HCT116 (cell line): ENCODE measurements around the gene HS3ST2.

Source experiments
- CBX3 ChIP-seq: IDR thresholded peaks from 2 replicates; pipeline ENCODE4 v1.6.1; 2012; ENCODE audit warnings: low read depth
- EGR1 ChIP-seq: IDR thresholded peaks from 2 replicates; pipeline ENCODE4 v1.6.1; 2012; ENCODE audit warnings: low read depth
- EZH2 ChIP-seq: fragments of 200-600 bp; sonication (generic); IDR thresholded peaks from 2 replicates; pipeline ENCODE4 v1.6.1; 2017; ENCODE audit warnings: antibody characterized with exemption, mixed run types
- EZH2phosphoT487 ChIP-seq: fragments of 200-600 bp; IDR thresholded peaks from 2 replicates; pipeline ENCODE4 v1.6.1; 2018; ENCODE audit warnings: antibody characterized with exemption, borderline replicate concordance
- JUND ChIP-seq: IDR thresholded peaks from 2 replicates; pipeline ENCODE4 v1.6.1; 2012
- MAX ChIP-seq: IDR thresholded peaks from 2 replicates; pipeline ENCODE4 v1.6.1; 2012
- POLR2A ChIP-seq: IDR thresholded peaks from 2 replicates; pipeline ENCODE4 v1.7.0; 2011; ENCODE audit warnings: borderline replicate concordance; ENCODE audit not compliant: insufficient read depth, insufficient read length; ENCODE audit errors: extremely low read depth
- POLR2AphosphoS5 ChIP-seq: IDR thresholded peaks from 2 replicates; pipeline ENCODE4 v1.6.1; 2011; ENCODE audit warnings: mild to moderate bottlenecking, low read depth, low read length, moderate library complexity
- RAD21 ChIP-seq: IDR thresholded peaks from 2 replicates; pipeline ENCODE4 v1.6.1; 2012; ENCODE audit warnings: low read depth, mild to moderate bottlenecking
- REST ChIP-seq: IDR thresholded peaks from 2 replicates; pipeline ENCODE4 v1.6.1; 2012; ENCODE audit warnings: low read depth
- TCF7L2 ChIP-seq: IDR thresholded peaks from 2 replicates; pipeline ENCODE4 v1.7.0; 2011; ENCODE audit warnings: borderline replicate concordance, inconsistent platforms; ENCODE audit not compliant: insufficient read depth, insufficient read length; ENCODE audit errors: extremely low read depth
- ZNF274 ChIP-seq: fragments of 200-500 bp; sonication (Bioruptor generic); IDR thresholded peaks from 2 replicates; pipeline ENCODE4 v1.6.1; 2014; ENCODE audit warnings: mild to moderate bottlenecking, low read depth, low read length, inconsistent platforms
- TF ChIP-seq, protein P1 (sequence below), 3 experiments: fragments of 200-600 bp in 1 of 3; sonication (generic) in 1 of 3; IDR thresholded peaks in 2 of 3; conservative IDR thresholded peaks in 1 of 3; 2 replicates each; pipeline ENCODE4 v1.5.1; 2012 to 2017; ENCODE audit warnings: low read depth in 2 of 3, low read length in 2 of 3, antibody characterized with exemption in 1 of 3, borderline replicate concordance in 1 of 3, control low read depth in 1 of 3, mild to moderate bottlenecking in 1 of 3, mixed read lengths in 1 of 3, mixed run types in 1 of 3, moderate library complexity in 1 of 3; ENCODE audit not compliant: insufficient read depth in 1 of 3
- TF ChIP-seq, protein P2 (sequence below): IDR thresholded peaks from 2 replicates; pipeline ENCODE4 v1.6.1; 2011; ENCODE audit warnings: mild to moderate bottlenecking, low read length, moderate library complexity; ENCODE audit not compliant: insufficient replicate concordance; ENCODE audit errors: extremely low read depth

DNA sequence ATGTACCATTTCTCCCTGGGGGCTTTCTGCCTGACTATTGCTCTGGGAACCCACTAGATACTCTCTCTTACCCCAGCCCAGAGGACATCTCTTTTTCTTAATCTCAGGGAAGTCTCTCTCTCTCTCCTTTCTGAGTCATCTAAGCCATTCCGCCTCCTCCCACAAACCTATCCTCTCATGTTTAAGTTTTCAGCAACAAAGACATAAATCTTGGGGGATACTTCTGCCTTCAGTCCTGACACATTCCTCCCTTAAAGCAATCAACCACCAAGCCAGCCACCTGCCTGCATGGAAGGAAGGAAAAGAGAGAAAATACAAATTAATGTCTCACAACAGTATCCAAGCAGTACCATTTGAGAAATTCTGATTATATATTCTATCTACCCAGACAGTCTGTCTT lies 128.8 kb downstream of the HS3ST2 start:
- TF ChIP-seq, protein P1, sequence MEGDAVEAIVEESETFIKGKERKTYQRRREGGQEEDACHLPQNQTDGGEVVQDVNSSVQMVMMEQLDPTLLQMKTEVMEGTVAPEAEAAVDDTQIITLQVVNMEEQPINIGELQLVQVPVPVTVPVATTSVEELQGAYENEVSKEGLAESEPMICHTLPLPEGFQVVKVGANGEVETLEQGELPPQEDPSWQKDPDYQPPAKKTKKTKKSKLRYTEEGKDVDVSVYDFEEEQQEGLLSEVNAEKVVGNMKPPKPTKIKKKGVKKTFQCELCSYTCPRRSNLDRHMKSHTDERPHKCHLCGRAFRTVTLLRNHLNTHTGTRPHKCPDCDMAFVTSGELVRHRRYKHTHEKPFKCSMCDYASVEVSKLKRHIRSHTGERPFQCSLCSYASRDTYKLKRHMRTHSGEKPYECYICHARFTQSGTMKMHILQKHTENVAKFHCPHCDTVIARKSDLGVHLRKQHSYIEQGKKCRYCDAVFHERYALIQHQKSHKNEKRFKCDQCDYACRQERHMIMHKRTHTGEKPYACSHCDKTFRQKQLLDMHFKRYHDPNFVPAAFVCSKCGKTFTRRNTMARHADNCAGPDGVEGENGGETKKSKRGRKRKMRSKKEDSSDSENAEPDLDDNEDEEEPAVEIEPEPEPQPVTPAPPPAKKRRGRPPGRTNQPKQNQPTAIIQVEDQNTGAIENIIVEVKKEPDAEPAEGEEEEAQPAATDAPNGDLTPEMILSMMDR (IDR thresholded peaks at IDR 0.05 in 2 of 3, conservative IDR thresholded peaks at IDR 0.05 in 1 of 3; ENCODE audit: borderline replicate concordance in 1 of 3, insufficient read depth in 1 of 3, low read depth in 2 of 3, low read length in 2 of 3) = no peak
- TF ChIP-seq EZH2 (no peak), EZH2phosphoT487 (no peak), CBX3 (no peak), REST (no peak), POLR2A (no peak), ZNF274 (no peak), TCF7L2 (no peak), JUND (no peak), EGR1 (no peak), RAD21 (no peak), POLR2AphosphoS5 (no peak), MAX (no peak)
- TF ChIP-seq, protein P2, sequence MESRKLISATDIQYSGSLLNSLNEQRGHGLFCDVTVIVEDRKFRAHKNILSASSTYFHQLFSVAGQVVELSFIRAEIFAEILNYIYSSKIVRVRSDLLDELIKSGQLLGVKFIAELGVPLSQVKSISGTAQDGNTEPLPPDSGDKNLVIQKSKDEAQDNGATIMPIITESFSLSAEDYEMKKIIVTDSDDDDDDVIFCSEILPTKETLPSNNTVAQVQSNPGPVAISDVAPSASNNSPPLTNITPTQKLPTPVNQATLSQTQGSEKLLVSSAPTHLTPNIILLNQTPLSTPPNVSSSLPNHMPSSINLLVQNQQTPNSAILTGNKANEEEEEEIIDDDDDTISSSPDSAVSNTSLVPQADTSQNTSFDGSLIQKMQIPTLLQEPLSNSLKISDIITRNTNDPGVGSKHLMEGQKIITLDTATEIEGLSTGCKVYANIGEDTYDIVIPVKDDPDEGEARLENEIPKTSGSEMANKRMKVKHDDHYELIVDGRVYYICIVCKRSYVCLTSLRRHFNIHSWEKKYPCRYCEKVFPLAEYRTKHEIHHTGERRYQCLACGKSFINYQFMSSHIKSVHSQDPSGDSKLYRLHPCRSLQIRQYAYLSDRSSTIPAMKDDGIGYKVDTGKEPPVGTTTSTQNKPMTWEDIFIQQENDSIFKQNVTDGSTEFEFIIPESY = no peak
